Measurements from ENCODE around the gene VPS54. TPM values are rescaled to one million over a fixed set of nuclear protein-coding genes. Genes with fewer than 3 reads are reported as not detected.

Gene VPS54
- total RNA-seq, 1 experiment from 2014 or later = 20.7 TPM

- no peaks in the 10 kb centered on the region for H3K4me1 ChIP-seq (replicated peaks; ENCODE audit: insufficient read depth)
- intact Hi-C loops (cut with micrococcal nuclease; ENCODE audit: unreplicated experiment) = no loop called here
- BruUV-seq (replicated peaks) = no TSS peak
- H3K4me2 ChIP-seq = no peak overlapping the region
- TF ChIP-seq EZH2 (IDR thresholded peaks at IDR 0.05; ENCODE audit: low read depth) (no peak), CTCF (conservative IDR thresholded peaks at IDR 0.05) (no peak)
- no peak overlapping the region for H3K4me3 ChIP-seq
- H3K79me2 ChIP-seq (ENCODE audit: low read depth) = no peaks in the 10 kb centered on the region
- H2AFZ ChIP-seq = no peak overlapping the region
- no peak for DNase-seq
- H3K27ac ChIP-seq = no peak overlapping the region
- H3K27me3 ChIP-seq (ENCODE audit: insufficient read depth, low read depth) = no peaks in the 10 kb centered on the region
- H3K9me2 ChIP-seq (ENCODE audit: insufficient read depth) = no peaks in the 10 kb centered on the region
- no peaks in the 10 kb centered on the region; the same call in 1 of the 2 replicates for H3K9me3 ChIP-seq (ENCODE audit: insufficient read depth, low read depth)
- H3K36me3 ChIP-seq (ENCODE audit: low read depth) = no peaks in the 10 kb centered on the region
- POLR2A ChIA-PET (ENCODE audit: unreplicated experiment) = no interaction called here
- no peaks in the 10 kb centered on the region for H3F3A ChIP-seq (ENCODE audit: insufficient read depth, low read depth)
- no peaks in the 10 kb centered on the region for H4K20me1 ChIP-seq (ENCODE audit: insufficient read depth)
- CTCF ChIA-PET = no interaction called here
Measured at GRCh38 chr2:64029116-64029665, 10.0 kb upstream of the VPS54 start.

GRCh38 chr2:64025741-64026140, 6.5 kb upstream of the VPS54 start:
- Histone ChIP-seq H3K27me3 (ENCODE audit: insufficient read depth, low read depth) (no peaks in the 10 kb centered on the region), H3K79me2 (ENCODE audit: low read depth) (no peaks in the 10 kb centered on the region), H4K20me1 (ENCODE audit: insufficient read depth) (no peaks in the 10 kb centered on the region), H3F3A (ENCODE audit: insufficient read depth, low read depth) (peaks cover 3% of the 10 kb centered on the region; the same call in 1 of the 2 replicates), H3K4me3 (no peak overlapping the region), H3K9me2 (ENCODE audit: insufficient read depth) (0 out of 2 replicates have a peak, but pooled peaks cover 3% of the 10 kb centered on the region), H3K4me1 (replicated peaks; ENCODE audit: insufficient read depth) (peaks cover 8% of the 10 kb centered on the region), H2AFZ (no peak overlapping the region; the same call in 1 of the 2 replicates), H3K36me3 (ENCODE audit: low read depth) (no peaks in the 10 kb centered on the region), H3K4me2 (no peak overlapping the region), H3K9me3 (ENCODE audit: insufficient read depth, low read depth) (no peaks in the 10 kb centered on the region), H3K27ac (no peak overlapping the region)
- CTCF ChIA-PET = no interaction called here
- no TSS peak for BruUV-seq (replicated peaks)
- POLR2A ChIA-PET (ENCODE audit: unreplicated experiment) = no interaction called here
- intact Hi-C loops (cut with micrococcal nuclease; ENCODE audit: unreplicated experiment) = no loop called here
- TF ChIP-seq EZH2 (IDR thresholded peaks at IDR 0.05; ENCODE audit: low read depth) (no peak), CTCF (conservative IDR thresholded peaks at IDR 0.05) (no peak)
- DNase-seq = no peak

GRCh38 chr2:64024259-64024949, 5.2 kb upstream of the VPS54 start:
- H3K9me3 ChIP-seq (ENCODE audit: insufficient read depth, low read depth) = no peaks in the 10 kb centered on the region
- no peak overlapping the region for H3K27ac ChIP-seq
- POLR2A ChIA-PET (ENCODE audit: unreplicated experiment) = no interaction called here
- no peak overlapping the region for H3K4me3 ChIP-seq
- H3K36me3 ChIP-seq (ENCODE audit: low read depth) = no peaks in the 10 kb centered on the region
- H4K20me1 ChIP-seq (ENCODE audit: insufficient read depth) = no peaks in the 10 kb centered on the region
- no TSS peak for BruUV-seq (replicated peaks)
- H3K9me2 ChIP-seq (ENCODE audit: insufficient read depth) = 0 out of 2 replicates have a peak, but pooled peaks cover 3% of the 10 kb centered on the region
- TF ChIP-seq CTCF (conservative IDR thresholded peaks at IDR 0.05) = no peak
- no peak for TF ChIP-seq EZH2 (IDR thresholded peaks at IDR 0.05; ENCODE audit: low read depth)
- CTCF ChIA-PET = interaction anchor here (0.6 kb wide), 1 partner anchor 326 kb away, joined by 3 read pairs; no protein-coding TSS in a partner anchor
- H3F3A ChIP-seq (ENCODE audit: insufficient read depth, low read depth) = peaks cover 12% of the 10 kb centered on the region; the same call in 1 of the 2 replicates
- intact Hi-C loops (cut with micrococcal nuclease; ENCODE audit: unreplicated experiment) = no loop called here
- no peaks in the 10 kb centered on the region for H3K79me2 ChIP-seq (ENCODE audit: low read depth)
- H3K27me3 ChIP-seq (ENCODE audit: insufficient read depth, low read depth) = no peaks in the 10 kb centered on the region
- no peak for DNase-seq
- H3K4me2 ChIP-seq = no peak overlapping the region
- no peak overlapping the region for H2AFZ ChIP-seq
- H3K4me1 ChIP-seq (replicated peaks; ENCODE audit: insufficient read depth) = peaks cover 21% of the 10 kb centered on the region

Measured in PC-9 (cell line).